ENCODE measurements around the gene DUSP12.
A peak's percentile ranks its signal among the peaks of the same experiment; 100 is the strongest.
"Not testable (repeated sequence)": the region's sequence is repeated elsewhere in the genome, so short reads cannot be mapped to it uniquely, and the experiment has no call there.

The DUSP12 gene, protein sequence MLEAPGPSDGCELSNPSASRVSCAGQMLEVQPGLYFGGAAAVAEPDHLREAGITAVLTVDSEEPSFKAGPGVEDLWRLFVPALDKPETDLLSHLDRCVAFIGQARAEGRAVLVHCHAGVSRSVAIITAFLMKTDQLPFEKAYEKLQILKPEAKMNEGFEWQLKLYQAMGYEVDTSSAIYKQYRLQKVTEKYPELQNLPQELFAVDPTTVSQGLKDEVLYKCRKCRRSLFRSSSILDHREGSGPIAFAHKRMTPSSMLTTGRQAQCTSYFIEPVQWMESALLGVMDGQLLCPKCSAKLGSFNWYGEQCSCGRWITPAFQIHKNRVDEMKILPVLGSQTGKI

DNA sequence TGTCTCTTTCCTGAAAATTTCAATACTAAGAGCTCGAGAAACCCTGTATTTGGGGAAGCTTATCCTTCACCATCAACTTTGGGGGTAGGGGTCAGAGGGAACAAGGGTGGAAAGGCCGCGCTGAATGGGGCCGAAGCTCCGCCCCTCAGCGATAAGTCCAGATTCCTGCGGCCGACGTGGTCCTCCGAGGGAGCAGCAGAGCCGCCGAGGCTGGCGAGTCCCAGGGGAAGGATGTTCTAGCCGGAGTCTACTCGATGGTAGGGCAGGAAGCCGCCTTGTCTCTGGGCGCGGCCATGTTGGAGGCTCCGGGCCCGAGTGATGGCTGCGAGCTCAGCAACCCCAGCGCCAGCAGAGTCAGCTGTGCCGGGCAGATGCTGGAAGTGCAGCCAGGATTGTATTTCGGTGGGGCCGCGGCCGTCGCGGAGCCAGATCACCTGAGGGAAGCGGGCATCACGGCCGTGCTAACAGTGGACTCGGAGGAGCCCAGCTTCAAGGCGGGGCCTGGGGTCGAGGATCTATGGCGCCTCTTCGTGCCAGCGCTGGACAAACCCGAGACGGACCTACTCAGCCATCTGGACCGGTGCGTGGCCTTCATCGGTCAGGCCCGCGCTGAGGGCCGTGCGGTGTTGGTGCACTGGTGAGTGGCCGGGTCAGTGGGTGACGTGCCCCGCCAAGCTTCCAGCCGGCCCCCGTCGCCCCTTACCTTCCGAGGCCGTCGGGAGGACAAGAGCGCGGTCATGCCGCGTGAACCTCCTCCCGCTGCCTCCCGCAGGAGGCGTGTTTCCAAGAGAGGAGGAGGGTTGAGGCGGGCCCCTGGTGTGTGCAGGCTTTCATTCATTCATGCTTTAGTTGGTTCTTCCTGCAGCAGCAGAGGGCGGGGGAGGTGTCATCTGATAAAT lies at the start of gene DUSP12:
DUSP12 (plus strand) TSS at position 278 of the 899 bp plus-strand sequence; CDS start at position 294, 16 bp downstream.
- peak; percentile 92 for DNase-seq

DNA sequence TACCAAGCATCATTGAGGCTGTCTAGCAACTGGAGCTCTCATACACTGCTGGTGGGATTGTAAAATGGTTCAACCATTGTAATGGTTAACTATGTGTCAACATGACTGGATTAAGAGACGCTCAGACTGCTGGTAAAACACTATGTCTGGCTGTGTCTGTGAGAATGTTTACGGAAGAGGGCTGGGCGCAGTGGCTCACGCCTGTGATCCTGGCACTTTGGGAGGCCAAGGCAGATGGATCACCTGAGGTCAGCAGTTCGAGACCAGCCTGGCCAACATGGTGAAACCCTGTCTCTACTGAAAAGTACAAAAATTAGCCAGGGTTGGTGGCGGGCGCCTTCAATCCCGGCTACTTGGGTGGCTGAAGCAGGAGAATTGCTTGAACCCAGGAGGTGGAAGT lies 47.3 kb upstream of the DUSP12 start:
- DNase-seq = no peak

DNA sequence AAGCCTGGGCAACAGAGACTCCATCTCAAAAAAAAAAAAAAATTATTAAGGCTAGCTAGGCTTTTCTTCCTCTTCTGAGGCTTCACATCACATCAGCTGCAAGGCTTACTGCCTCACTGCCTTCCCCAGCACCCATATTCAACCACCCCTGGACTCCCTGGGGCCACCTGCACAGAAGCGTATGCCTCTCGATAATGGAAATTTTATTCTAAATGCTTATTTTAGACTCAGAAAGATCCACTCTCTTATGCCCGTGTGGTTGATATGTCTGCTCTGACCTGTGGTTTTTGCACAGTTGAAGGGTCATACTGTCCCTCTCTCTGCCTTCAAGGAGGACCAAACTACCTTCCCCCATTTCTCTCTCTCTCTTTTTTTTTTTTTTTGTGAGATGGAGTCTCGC lies 44.0 kb upstream of the DUSP12 start:
- DNase-seq = no peak

DNA sequence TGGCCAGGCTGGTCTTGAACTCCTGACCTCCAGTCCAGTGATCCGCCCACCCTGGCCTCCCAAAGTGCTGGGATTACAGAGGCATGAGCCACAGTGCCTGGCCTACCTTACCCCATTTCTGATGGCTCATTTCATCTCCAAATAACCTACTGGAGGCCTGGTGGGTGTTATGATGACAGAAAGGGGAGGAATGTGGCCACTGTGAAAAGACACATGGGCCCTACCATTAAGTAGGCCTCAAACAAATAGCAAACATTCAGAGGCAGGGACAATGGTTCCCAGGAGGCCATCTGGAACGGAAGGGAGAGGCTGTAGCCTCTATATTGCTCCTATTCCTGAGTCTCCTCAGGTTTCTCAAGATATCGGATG lies 43.5 kb upstream of the DUSP12 start:
- no peak for DNase-seq

DNA sequence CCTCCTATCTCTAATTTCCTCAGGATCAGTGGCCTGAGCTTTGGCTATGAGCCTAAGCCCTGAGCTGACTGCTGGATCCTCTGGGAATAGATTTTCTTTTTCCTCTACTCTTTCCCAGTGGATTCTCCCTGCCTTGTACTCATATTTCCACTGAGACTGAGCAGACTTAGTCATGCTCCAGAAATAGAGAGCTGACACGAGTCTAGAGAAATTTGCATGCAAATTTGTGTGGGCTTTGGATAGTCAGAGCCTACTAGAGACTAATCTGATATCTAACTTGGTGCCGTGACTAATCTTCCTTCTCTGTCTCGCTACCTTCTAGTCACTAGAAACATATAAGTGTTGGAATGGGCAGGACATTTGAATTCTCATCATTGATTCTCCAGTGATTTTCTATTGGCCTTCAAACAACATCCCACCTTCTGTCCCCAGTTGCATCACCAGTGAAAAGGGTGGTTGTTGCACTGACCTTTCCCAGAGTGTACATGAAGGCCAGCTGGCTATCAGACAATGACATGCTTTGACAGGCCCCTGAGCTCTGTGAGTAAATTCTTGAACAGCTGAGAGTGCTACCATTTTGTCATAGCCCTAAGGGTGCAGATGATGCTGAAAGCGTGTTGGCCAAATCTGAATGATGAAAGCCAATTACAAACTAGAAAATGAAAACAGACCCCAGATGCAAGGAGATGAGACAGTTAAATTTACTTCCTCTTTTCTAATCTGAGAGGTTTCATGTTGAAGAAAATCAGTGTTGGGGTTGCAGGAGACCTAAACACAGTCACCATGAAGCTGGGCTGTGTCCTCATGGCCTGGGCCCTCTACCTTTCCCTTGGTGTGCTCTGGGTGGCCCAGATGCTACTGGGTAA lies 42.9 kb upstream of the DUSP12 start, which contains the start of gene FCRLA:
FCRLA (plus strand) TSS at position 748 of the 866 bp plus-strand sequence; CDS start at position 784, 36 bp downstream.
- DNase-seq = peak; percentile 83

DNA sequence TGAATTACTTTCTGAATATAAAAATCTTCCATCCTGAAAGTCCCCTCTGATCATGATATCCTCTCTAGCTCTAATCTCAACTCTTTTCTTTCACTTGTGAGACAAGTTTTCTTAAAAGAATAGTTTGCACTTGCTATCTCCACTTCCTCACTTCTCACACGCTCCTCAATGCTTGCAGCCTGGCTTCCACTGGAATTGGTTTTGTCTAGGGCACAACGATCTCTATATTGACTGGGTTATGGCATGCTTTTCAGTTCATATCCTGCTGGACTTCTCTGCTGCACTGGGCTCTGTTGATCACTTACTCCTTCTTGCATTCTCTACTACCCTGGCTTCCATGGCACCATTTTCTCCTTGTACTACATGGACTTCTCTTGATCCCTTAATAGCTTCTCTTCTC lies 42.1 kb upstream of the DUSP12 start:
- no peak for DNase-seq

DNA sequence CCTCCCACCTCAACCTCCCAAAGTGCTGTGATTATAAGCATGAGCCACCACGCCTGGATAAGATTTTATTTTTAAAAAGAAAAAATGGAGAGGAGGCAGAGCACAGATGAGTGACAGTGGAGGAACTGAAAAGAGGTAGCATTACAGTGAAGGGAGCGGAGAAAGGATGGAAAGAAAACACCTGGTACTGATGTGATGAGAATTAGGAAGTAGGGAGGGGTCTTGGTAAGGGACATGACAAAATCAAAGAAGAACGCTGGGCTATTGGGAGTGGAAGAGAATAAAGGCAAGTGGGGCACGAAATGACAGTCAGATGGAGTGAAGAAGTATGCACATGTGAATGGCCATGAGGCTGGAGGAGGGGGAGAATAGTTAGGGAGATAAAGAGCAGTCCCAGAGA lies 40.2 kb upstream of the DUSP12 start:
- no peak for DNase-seq

DNA sequence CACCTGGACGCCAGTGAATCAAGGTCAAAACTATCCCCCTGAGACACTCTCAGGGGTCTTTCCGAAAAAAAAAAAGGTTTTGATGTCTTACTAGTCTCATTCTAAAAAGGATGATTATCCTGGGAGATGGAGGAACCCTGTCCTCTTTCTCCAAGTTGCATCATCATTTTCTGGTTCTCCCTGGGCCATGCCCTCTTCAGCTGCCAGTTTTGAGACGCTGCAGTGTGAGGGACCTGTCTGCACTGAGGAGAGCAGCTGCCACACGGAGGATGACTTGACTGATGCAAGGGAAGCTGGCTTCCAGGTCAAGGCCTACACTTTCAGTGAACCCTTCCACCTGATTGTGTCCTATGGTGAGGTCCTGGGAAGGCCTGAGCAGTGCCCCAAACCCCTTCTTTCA lies 39.0 kb upstream of the DUSP12 start:
- DNase-seq = no peak

DNA sequence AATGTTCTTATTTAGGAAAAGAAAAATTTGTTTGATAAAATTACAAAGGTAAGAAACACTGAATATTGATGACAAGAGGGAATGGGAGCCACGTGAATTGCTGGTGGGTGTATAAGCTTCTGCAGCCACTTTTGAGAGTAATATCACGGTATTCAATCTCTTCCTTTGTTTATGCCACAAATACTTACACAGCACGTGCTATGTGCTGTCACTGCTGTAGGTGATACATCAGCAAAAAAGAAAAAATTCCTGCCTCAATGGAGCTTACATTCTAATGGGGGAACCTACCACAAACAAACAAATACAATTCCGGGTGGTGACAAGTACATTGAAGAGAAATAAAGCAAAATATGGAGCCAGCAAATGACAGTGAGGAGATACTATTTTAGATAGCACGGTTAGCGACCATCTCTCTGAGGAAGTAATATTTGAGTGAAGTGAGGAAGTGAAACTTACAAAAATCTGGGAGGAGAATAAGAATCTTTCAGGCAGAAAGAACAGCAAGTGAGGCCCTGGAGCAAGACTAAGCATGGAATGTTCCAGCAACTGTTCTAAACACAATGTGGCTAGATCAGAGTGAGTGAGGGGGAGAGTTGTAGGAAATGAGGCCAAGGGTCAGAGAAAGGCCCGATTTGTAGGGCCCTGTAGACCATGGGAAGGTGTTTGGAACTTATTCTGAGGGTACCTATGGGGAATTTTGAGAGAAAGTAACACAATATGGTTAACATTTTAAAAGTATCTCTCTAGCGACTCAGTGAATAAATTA lies 30.8 kb upstream of the DUSP12 start:
- DNase-seq = peak; percentile 78

DNA sequence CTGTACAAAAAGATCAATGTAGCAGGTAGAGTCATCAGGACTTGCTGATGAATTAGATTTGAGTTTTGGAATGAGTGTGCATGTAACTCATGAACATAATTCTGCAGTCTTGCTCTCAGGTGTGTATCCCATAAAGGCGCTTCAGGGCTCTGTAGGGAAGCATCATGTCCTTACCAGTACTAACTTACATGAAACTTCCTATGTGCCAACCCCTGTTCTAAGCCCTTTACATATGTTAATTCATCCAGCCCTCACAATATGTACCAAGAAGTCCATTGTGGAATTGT lies 30.3 kb upstream of the DUSP12 start:
- no peak for DNase-seq

DNA sequence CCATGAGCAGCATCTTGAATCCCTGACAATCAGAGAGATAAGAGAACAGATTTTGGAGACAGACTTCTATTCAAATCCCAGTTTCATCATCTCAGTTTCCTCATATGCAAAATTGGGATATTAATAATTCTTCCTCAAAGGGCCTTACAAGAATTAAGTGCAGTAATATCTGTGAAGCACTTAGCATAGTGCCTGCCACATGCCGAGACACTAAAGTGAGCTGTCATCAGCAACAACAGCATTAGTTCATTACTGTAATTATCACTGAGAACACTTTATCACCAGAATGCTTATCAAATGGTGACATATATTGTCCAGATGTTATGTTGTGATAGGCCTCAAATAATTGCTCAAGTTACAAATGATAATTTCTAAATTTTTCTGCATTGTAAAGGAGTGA lies 29.2 kb upstream of the DUSP12 start:
- no peak for DNase-seq

DNA sequence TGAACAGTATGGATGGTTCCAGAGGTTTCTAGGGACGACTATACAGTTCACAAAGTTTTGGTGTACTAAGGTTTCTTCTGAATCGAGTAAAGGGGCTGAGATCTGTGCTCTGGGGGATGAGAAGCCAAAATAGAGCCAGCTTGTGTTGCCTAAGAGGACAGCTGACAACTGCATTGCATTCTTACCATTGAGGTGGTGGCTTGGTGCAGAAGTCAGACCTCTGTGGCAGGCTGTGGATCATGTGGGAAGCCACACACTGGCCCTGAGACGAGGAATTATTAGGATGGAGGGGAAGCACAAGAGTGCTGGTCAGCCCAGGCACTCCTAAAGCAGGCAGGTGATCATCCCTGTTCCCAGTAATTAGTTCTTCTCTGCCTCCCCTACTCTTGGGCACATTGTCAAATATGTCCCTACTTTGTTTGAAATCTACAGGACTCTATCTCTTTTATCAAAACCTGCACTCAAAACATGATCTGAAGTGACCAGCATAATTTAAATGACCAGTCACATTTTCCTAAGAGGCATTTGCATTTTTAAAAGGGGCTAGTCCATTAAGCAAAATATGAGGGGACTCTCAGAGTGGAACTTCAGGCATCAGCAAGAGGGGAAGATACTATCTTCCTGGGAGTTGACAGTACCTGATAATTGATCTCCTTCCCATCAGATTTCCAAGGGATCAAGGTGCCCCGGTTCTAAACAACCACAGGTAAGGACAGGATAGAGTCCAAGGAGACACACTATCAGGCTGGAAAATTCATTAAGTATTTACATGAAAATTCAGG lies 28.4 kb upstream of the DUSP12 start, which contains the start of gene FCRLB:
FCRLB (plus strand) TSS at position 589 of the 782 bp plus-strand sequence. CDS start 1,129 bp downstream, outside the sequence.
- DNase-seq = peak; percentile 33

DNA sequence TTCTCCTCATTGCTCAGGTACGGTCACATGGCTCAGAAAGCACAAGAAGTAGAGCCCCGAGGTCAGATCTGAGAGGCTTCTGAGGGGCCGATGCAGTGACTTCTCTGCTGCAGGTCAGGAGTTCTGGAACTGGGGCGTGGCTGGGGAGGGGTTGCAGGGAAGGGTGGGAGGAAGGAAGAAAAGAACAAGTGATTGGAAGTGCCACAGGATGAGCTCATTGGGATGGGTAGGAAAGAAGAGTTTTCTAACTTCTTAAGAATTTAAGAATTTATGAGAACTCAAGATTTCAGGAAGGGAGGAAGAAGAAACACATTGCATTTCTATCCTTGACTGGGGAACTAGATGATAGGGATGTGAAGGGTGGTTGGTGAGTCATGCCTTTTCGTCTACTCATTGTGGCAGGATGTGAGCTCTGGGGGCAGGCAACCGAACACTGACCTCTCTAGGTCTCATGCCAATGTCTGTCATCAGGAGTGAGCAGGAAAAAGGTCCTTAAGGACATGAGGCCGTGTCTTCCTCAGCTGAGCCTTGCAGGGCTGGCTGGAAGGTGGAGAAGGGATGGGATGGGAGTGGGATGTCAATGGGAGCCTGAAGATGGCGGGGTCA lies 27.7 kb upstream of the DUSP12 start:
- DNase-seq = peak; percentile 94

DNA sequence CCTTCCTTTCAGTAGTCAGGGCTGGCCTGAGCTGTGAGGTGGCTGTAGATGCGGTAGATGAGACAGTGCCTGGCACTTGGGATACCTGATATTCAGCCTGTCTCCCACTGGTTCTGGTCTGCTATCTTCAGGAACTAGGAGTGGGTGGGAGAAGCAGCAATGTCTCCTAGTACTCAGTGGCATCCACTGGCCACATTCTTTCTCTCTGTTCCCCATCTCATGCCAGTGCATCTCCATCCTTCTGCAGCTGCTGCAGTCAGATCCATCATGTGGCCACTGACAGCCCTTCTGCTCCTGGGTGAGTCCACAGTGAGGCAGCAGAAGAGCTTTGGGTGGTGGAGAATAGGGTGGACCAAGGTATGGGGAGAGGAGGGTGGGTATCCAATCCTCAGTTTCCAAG lies 27.2 kb upstream of the DUSP12 start:
- DNase-seq = peak; percentile 32

DNA sequence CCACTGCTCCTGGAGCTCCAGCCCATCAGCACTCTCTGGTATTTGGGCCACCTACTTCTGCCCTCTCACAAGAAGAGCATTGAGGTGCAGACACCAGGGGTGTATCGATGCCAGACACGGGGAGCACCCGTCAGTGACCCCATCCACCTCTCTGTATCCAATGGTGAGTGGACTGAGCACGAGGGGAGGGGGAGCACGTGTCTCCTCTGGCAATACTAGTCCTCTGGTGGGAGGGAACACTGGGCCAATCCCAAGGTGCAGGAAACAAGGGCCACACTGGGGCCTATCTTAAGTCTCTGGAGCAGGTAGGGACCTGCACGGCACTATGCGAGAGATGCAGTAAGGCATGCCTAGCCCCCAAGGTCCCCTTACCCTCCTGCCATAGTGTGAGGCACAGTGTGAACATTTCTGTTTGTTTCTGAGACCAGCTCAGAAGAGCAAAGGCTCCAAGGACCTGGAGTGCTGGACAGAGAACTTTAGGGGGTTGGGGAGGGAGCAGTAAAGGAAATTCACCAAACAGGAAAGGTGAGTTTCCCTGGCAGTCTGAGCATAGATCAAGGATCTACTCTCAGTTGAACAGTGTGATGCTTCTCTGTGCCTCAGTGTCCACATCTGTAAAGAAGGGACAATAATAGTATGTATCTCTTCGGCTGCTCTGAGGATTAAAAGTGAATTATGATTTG lies 26.0 kb upstream of the DUSP12 start:
- no peak for DNase-seq

DNA sequence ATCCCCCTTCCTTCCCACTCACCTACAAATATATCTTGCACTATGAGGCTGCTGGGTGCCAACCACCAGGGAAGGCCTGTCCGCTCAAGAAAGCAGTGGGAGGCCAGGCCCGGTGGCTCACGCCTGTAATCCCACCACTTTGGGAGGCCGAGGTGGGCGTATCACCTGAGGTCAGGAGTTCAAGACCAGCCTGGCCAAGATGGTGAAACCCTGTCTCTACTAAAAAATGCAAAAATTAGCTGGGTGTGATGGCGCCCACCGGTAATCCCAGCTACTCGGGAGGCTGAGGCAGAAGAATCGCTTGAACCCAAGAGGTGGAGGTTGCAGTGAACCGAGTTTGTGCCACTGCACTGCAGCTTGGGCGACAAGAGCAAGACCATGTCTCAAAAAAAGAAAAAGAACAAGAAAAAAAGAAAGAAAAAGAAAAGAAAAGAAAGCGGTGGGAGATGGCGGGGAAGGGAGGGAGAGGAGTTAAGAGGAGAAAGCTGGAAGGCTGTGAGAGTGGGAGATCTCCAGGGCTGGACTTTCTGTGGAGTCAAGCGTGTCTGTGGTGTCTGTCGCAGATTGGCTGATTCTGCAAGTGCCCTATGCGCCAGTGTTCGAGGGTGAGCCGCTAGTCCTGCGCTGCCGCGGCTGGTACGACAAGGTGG lies 24.2 kb upstream of the DUSP12 start:
- DNase-seq = not testable (repeated sequence)

DNA sequence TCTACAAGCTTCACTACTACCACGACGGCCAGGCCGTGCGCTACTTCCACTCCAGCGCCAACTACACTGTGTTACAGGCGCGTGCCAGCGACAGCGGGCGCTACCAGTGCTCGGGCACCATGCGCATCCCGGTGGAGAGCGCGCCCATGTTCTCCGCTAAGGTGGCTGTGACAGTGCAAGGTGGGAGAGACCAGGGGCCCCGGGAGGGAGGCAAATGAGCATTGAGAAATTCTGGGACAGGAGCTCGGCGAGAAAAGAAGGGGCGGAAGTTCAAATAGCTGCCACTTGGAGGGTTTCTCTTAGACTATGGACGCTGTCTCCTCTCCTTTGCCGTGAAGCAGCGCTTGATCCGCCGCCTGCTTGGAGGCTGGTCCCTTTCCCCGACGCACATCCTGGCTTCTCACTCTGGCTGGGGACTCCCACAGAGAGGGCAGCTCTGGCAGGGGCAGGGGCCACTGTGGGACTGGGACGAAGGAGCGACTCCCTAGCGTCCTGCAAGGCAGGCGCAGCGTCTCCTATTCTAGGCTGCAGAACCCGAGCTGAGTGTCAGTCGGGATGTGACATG lies 23.6 kb upstream of the DUSP12 start:
- DNase-seq = peak; percentile 55

DNA sequence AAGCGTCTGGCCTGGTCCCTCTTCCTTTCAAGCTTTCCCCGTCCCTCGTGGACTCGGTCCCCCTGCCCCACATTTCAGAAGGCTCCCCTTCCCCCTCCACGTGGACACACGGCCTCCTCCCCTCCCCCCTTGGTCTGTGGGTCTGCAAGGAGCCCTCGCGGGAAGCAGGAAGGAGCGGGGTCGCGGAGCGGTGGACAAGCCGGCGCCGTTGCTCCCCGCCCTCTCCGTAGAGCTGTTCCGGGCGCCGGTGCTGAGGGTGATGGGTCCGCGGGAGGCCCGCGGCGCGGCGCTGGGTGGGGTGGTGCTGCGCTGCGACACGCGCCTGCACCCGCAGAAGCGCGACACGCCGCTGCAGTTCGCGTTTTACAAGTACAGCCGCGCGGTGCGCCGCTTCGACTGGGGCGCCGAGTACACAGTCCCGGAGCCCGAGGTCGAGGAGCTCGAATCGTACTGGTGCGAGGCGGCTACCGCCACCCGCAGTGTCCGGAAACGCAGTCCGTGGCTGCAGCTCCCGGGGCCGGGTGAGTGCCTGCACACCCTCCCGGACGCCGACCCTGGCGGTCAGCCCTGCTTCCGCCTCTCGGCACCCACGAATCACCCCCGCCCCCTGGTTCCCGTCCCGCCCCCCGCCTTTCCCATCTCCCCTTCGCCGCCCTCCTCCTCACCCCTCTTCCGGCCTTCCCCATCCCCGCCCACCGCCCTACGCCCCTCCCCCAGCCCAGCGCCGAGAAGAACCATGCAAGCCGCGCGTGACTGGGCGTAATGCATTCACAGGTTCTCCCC lies 22.9 kb upstream of the DUSP12 start:
- DNase-seq = peak; percentile 58

All from MV-4-11 (cell line).